GM19239 (cell line): ENCODE data around the gene KIF16B.

Experiments
- DNase-seq: peaks from one replicate; pipeline ENCODE4 v3.0.0; 2011; ENCODE audit warnings: low spot score; ENCODE audit not compliant: insufficient read length
- FAIRE-seq: peaks from 2 replicates; lab custom pipeline; 2011; peaks lifted over from hg19 to GRCh38; lab: Jason Lieb, UNC

KIF16B gene

DNA sequence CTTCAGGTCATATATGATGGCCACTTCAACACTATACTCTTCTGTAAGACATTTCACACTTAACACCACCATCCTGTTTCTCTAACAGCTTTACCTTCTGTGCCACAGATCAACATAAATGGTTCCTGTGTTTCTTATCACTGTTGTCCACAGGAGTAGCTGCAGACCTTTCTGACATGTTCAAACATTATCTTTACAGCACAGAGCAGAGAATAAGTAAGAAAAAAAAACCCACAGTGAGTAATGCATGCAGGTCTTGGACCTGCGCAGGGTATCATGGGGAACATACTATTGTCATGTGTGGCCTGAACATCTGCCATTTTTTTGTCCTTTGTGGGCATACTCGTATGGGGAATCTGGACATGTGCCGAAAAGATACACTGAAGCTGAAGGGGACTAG lies 161.9 kb downstream of the KIF16B start:
- FAIRE-seq, result no peak
- DNase-seq, result no peak

DNA sequence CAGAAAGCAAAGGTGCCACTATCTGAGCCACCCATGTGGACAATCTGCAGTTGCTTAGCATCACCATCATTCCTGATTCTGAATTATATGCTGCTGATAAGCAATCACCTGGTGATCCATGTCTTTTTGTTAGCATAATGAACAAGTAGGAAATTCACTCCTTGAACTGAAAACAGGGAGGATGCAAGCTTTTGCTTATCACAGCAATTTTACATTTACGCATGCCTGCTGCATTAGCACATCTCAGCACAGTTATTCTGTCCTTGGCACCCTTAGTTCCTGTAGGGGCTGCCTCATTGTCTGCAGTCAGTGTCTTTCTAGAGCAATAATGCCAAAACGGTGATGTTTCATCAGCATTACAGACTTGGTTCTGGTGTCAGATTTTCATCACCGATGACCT lies 162.6 kb downstream of the KIF16B start:
- DNase-seq (no peak), FAIRE-seq (no peak)

DNA sequence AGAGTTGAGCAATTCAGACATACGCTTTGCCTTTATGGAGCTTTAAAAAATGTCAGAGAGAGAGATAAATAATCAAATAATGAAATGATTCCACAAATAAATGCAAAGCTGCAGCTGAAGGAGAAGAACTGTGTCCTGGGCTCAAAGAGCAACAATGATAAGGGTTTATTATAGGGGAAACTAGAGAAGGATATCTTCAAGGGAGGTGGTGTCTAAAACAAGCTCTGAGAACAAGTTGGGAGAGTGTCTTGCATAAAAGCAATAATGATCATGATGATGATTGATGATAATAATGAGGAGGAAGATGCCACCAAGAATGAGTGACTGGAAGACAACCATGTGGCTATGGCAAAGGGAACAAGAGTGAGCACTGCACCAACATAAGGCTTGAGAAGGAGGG lies 164.3 kb downstream of the KIF16B start:
- DNase-seq (no peak), FAIRE-seq (no peak)

DNA sequence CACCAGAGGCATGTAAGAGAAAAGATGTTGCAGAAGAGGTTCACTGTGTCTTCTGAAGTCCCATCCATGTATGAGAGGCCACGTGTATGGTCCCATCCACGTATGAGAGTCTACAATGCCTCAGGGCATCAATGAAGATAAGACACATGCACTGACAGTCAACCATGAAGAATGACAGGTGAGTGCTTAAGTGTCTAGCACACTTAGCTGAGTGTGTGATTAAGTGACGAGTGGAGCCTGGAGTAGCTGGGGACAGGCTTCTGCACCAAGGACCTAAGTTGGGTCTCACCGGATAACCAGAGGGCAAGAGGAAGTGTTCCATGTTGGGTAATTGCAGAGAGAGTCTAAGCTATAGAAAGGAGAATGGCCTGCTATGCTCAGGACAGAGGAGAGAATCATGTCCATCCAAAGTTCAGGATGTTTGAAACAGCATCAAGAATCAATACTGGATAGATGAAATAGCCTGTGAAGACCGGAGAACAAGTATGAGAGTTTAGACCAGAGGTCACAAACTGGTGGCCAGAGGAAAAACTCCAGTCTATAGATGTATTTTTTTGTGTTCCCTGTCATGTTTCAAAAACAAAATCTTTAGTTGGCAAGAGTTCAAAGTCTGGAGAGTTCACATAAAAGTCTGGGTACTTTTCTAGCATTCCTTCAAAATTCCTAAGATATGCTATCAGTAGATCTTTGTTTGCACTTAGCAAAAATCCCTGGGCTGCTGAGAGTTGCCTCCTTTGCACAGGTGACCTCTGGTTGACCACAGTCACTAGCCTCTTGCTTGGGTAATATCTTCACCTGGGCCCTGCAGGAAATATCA lies 165.8 kb downstream of the KIF16B start:
- DNase-seq (no peak), FAIRE-seq (no peak)

DNA sequence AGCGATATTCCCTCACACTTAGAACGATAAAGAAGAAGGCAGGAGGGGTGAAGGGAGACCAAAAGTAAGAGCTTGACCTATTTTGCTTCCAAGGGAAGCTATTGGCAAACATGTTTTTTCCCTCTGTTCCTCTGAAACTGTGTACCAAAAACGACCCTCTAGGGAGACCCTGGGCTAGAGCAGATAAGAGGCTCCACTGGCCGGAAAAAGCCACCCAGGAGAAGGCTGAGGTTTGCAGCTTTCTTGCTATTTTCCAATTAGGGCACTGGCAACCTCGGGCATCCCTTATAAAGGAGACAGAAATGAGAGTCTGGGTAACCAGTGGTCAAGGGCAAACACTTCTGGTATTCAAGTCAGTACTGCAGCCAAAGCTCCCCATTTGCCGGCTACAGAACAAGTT lies 168.0 kb downstream of the KIF16B start:
- no peak for FAIRE-seq

DNA sequence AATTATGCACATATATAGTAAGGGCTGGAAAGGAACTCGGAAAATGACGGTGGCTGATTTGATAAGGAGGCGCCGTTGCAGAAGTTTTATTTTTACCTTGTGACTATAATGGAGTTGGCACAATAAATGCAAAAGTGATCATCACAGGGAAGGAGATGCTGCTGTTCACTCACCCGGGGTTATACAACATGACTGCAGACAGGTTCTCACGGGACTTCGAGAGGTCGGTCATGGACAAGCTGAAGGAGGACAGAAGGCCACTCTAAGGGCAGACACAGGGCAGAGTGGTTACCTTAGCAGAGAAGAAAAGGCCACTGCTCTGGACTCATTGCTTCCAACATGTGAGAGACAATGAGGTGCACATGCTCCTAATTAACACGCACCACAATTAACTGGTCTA lies 168.6 kb downstream of the KIF16B start:
- DNase-seq (no peak), FAIRE-seq (no peak)

More for the DNA sequence above, 168.0 kb downstream of the KIF16B start:
- DNase-seq, result no peak

DNA sequence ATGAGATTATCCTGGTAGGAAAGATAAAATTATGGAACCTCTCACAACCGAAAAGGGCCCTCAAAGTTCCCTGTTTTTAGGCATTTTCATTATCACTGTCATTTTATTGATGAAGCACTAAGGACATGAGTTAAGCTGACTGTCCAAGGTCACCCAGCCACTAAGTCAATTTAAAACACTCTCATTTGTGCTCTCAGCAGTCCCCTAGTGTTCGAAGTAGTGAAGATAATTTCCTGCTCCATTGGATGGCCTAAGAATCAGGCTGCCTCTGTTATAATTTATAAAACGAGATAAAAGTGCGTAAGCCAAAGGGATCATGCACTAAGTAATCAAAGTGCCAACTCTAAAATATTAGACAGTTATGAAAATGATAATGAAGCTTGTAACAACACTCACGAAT lies 169.1 kb downstream of the KIF16B start:
- no peak for FAIRE-seq
- no peak for DNase-seq

DNA sequence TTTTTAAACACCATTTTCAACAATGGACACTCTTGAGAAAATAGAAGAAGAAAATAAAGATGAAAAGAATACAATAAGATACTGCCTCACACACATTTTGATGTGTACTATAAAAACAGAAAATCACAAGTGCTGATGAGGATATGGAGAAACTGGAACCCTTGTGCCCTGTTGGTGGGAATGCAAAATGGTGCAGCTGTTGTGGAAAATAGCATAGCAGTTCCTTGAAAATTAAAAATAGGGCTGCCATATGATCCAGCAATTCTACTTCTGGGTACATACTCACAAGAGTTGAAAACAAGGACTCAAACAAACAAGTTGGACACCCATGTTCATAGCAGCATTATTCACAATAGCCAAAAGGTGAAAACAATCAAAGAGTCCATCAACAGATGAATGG lies 173.0 kb downstream of the KIF16B start:
- FAIRE-seq, result no peak
- no peak for DNase-seq

DNA sequence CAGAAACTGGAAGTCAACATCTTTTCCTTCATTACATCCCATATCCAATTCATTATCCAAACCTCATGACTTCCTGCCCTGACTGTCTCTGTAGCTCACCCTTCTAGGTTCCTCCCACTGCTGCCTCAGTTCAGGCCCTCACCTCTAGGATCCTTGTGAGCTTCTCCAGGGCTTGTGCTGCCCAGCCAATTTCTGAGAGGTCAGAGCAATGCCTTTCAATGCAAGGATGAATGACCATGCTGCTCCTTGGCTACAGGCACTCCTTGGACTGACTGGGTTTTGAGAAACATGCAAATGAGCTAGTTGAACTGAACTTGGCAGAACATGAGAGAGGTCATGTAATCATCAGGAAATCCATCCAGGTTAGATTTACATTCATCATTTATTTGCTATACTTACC lies 173.4 kb downstream of the KIF16B start:
- DNase-seq (no peak), FAIRE-seq (no peak)

DNA sequence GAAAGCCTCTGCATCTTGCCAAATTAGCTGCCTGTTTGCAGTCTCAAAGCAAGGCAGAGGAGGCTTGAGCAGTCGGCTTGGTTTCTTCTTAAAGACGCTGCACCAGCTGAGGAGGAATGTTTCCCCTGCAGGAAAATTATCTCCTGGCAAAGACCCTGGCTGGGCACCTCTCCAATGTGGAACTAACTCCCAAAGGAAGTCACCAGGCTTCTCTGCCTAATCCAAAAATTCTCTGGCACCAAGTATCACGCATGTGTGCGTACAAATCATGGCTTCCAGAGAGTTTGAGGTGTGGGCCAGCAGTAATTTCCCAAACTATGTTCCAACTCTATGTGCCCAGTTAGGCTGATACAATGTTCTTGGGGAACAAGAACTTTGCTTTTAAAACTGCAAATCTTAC lies 176.2 kb downstream of the KIF16B start:
- no peak for DNase-seq
- no peak for FAIRE-seq

DNA sequence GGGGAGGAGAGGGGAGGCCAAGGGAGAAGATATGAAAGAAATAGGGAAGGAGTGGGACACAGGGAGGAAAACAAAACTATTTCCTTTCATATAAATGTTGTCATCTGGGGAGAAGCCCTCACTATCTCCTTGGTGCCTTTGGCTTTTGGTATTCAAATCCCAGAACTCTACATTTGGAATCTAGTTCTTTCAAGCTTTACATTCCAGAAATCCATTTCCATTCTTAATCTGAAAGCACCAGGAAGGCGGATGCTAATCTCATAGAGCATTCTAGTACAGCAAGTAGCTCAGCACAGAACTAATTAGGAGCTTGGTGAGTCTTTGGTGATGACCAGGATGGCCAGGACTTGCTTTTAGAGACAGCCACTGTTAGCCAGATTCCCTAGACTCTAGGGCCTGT lies 177.9 kb downstream of the KIF16B start:
- FAIRE-seq (no peak), DNase-seq (no peak)

DNA sequence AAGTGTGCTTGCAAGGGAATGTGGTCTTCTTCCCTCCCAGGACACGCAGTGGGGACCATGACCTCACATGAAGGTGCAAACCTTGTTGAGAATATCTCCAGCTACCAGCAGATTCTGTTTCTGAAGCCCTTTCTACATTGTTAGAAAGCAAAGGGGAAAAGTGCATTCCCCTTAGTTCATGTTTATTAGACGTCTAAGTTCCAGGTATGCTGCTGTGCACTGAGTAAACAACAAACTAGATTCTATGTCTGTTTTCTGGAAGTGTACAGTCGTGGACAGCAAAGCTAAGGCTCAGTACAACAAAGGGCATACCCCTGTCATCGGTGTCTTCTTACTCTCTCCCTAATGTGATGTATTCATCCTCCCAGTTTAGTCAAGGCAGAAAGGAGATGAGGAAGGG lies 178.5 kb downstream of the KIF16B start:
- FAIRE-seq, result no peak
- no peak for DNase-seq

DNA sequence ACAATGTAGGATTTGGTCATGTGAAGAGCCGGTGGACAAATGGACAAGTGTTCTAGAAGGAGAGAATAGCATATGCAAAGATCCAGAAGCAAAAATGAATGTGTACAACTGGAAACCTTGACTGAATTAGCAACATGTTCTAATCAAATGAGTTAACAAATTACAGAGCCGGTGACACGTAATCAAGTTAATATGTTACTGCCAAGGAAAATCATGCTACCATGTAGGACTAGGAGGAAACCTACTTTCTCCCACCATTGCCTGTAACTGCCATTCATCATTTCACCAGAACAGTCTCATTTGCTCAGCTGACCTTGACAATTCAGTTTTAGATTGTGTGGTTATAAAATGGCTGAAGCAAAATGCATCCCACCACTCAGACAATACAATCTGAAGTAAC lies 179.4 kb downstream of the KIF16B start:
- FAIRE-seq (no peak), DNase-seq (no peak)

DNA sequence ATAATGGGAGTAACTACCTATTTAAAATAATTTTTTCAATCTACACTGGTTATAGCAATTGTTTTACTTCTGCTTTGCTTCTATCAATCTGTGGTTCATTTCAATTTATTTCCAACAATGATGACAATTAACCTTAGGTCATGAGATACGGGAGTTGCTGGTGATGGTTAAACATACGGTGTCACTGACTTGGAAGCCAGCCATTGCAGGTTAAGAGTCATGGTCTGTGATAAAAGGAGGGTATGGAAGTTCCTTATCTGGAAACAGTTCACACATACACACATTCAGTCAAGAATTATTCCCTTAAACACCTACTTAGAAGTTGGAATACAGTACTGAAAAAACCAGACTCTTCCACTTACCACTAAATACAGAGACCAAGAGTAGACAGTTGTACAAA lies 180.0 kb downstream of the KIF16B start:
- no peak for FAIRE-seq

DNA sequence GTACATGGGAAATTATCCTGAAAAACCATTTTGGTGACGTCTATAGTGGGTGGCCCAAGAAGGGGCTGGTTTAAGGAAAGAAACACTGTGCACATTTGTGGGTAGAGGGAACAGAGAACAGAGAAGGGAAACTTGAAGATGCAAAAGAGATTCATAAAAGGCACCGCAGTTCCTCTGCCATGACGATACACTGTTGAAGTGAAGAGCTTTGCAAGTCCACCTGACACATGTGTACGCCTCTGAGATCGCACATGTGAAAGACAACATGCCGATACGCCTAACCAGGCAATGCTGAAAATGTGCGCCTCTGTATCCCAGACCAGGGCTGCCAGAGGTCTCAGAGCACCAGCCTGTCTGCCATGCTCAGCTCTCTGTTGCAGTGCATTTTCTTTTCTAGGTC lies 180.9 kb downstream of the KIF16B start:
- DNase-seq, result peak; percentile 36
- FAIRE-seq, result peak; percentile 78

More for the DNA sequence above, 180.0 kb downstream of the KIF16B start:
- no peak for DNase-seq

DNA sequence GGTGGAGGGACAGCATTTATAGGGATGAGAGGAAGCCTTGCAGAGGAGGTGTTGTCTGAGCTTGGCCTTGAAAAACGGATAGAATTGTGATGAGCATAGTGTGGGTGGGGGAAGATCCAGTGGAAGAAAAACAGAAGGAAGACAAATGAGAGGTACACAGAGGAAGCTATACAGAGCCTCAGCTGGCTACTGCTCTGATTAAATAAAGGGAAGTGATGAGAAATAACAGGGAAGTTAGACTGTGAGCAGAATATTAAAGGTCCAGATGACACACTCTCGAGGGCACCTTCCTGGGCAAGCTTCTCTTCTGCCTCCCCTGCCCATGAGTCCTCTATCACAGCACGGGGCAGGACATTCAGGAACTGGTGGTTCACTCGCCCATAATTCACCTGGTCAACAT lies 182.3 kb downstream of the KIF16B start:
- FAIRE-seq (peak; percentile 59), DNase-seq (no peak)

DNA sequence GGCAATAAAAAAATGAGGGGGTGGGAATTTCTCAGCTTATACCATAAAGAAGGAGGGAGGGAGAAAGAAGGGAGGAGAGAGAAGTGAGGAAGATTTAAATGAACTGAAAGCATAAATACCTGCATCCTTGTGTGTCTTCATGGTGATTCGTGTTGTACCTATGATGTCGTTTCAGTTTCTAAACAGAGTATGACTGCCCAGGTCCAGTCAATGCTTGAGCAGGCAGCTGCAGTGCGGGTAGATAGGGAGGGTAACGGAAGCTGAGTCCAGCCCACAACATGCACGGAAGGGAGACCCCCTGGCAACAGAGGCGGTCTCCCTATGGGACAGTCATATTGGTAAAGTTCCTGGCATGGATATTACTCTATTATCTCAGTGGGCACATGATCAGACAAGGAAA lies 184.5 kb downstream of the KIF16B start:
- FAIRE-seq, result peak; percentile 64
- peak; percentile 4 for DNase-seq

DNA sequence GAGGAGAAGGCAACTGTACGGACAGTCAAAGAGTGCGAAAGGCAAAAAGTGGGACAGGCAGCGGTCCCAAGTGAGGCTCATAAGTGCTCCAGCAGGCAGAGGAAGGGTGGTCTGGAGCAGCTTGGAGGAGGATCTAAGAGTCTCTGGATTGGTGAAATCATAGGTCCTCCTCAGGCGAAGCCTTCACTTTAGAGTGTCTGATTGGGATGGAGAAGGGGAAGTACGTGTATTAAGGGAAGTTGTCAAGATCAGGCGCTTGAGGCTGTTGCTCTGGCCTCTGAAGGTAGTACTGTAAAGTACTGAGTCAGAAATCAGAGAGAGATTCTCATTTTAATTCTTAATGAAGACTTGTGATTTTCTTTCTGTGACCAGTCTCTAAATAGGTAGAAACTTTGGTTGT lies 185.6 kb downstream of the KIF16B start:
- FAIRE-seq (no peak), DNase-seq (no peak)

DNA sequence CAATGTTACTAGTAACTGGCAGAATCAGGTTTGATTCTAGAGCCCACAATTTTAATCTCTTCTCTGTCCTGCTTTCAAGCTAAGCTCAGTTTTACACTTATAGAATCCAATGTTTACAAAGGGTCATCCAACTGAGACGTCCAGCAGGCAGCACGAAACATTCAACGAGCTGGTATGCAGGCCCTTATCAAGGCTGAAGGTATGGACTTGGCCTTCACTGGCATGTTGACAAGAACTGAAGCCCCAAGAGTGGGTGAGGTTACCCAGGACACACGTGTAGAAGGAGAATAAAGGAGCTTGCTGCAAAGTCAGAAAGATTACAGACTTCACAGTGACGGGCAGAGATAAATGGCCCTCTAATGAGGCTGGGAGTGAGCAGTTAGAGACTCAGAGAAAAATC lies 187.4 kb downstream of the KIF16B start:
- FAIRE-seq (no peak), DNase-seq (no peak)

DNA sequence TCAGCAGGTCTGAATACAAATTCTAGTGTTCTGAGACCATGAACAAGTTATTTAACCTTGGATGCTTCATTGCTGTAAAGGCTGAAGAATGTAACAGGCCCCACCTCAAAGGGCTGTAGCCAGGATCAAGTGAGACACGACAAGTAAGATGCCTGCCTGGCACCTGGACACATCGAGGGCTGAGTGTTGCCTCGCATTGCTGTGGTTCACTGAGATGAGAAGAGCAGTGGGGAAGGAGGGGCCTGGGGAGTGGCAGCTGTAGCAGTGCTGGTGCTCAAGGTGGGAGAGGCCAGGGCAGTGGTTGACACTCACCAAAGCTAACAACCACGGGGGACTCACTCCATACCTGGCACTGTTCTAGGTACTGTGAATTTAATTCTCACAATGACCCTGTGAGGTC lies 187.8 kb downstream of the KIF16B start:
- FAIRE-seq (no peak), DNase-seq (no peak)

DNA sequence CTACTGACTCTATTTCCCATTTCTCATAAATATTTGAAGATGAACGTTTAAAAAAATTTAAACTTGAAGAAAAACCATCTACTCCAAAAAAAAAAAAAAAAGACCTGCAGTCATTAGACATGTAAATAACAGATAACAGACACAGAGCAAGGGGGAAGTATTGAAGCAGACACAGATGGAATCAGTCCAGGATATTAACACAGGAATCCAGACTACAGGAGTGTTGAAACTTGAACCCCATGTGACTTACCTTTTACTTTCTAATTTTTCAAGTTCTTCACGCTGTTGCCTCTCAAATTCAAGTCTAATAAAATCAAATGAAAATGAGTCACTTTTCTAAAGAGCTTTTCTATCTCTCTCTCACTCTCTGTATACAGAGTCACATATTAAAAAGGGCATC lies 191.8 kb downstream of the KIF16B start:
- DNase-seq (no peak), FAIRE-seq (no peak)

DNA sequence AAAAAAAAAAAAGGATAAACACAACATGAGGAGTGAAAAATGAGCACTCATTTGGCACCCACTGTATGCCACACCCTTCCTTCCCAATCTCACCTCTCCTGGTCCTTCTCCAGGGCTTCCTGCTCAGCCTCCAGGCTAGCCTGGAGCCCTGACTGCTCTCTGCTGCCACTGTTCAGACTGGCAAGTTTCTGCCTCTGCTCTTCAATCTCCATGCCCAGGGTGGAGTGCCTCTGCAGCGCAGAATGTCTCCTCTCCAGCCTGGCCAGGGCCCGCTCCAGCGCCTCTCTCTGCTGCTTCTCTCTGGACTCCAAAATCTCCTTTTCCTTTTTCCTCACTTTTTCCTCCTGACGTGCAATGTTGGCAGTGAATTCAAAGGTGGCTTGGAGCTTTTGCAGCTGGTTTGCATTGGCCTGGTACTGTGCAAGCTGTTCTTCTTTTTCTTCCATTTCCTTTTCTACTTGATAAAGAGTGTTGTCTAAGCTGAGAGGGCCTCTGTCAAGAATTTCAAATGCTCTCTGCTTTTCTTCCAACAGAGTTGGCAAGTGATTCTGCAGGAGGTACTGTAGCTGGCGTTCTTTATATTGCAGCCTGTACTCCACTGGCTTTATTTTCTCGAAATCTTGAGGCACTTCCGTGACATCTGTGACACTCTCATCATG lies 194.4 kb downstream of the KIF16B start:
- FAIRE-seq (no peak), DNase-seq (no peak)
